ENCODE measurements around the gene ERVK3-1. TPM values are rescaled to one million over a fixed set of nuclear protein-coding genes. Genes with fewer than 3 reads are reported as not detected.

Gene ERVK3-1
- total and polyA plus RNA-seq, 2 of the 13 experiments (the other 11 are each of a cell fraction or from before 2014, with no cell fraction given) = 28.5 to 38.7 TPM

GRCh38 chr19:58307736-58308135, 2.6 kb downstream of the ERVK3-1 start (continued):
- TF ChIP-seq HNF1A (IDR thresholded peaks at IDR 0.05; ENCODE audit: low read depth) (no peak), HNF1A (CRISPR knock-in tag; IDR thresholded peaks at IDR 0.05; ENCODE audit: borderline replicate concordance) (no peak), CBX5 (CRISPR knock-in tag; IDR thresholded peaks at IDR 0.05; ENCODE audit: borderline replicate concordance) (no peak), ONECUT2 (CRISPR knock-in tag; IDR thresholded peaks at IDR 0.05) (no peak), HNRNPLL (IDR thresholded peaks at IDR 0.05; ENCODE audit: low read depth, low read length, poor library complexity, severe bottlenecking) (no peak), LBX2 (CRISPR knock-in tag; IDR thresholded peaks at IDR 0.05; ENCODE audit: borderline replicate concordance) (no peak), RFXAP (CRISPR knock-in tag; IDR thresholded peaks at IDR 0.05; ENCODE audit: borderline replicate concordance) (no peak), SETDB1 (CRISPR knock-in tag; IDR thresholded peaks at IDR 0.05; ENCODE audit: borderline replicate concordance) (no peak), ZNF552 (CRISPR knock-in tag; IDR thresholded peaks at IDR 0.05; ENCODE audit: borderline replicate concordance) (no peak)
- TF ChIP-seq, protein P1, sequence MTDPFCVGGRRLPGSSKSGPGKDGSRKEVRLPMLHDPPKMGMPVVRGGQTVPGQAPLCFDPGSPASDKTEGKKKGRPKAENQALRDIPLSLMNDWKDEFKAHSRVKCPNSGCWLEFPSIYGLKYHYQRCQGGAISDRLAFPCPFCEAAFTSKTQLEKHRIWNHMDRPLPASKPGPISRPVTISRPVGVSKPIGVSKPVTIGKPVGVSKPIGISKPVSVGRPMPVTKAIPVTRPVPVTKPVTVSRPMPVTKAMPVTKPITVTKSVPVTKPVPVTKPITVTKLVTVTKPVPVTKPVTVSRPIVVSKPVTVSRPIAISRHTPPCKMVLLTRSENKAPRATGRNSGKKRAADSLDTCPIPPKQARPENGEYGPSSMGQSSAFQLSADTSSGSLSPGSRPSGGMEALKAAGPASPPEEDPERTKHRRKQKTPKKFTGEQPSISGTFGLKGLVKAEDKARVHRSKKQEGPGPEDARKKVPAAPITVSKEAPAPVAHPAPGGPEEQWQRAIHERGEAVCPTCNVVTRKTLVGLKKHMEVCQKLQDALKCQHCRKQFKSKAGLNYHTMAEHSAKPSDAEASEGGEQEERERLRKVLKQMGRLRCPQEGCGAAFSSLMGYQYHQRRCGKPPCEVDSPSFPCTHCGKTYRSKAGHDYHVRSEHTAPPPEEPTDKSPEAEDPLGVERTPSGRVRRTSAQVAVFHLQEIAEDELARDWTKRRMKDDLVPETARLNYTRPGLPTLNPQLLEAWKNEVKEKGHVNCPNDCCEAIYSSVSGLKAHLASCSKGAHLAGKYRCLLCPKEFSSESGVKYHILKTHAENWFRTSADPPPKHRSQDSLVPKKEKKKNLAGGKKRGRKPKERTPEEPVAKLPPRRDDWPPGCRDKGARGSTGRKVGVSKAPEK (CRISPR knock-in tag; IDR thresholded peaks at IDR 0.05; ENCODE audit: borderline replicate concordance) = no peak
